IMR-90 (cell line): ENCODE results near the gene TAF1D. TPM values are rescaled to one million over a fixed set of nuclear protein-coding genes. Genes with fewer than 3 reads are reported as not detected.

Source experiments
- ATAC-seq: fragments of 200-7000 bp; cut with Tn5 transposase; 2 replicates; pipeline ENCODE4 v1.9.1; 2020; ENCODE audit warnings: low read depth, mild to moderate bottlenecking, moderate library complexity
- BruUV-seq: library from RNA; stranded (reverse); fragments of 400-500 nt; replicated peaks from 2 replicates; lab custom pipeline; 2021; lab: Mats Ljungman, UMichigan
- CTCF ChIA-PET: fragments of 300-600 bp; formaldehyde crosslinking; extraction: SDS; loops from one replicate; lab custom pipeline; 2021; ENCODE audit warnings: antibody characterized with exemption; lab: Yijun Ruan, JAX
- POLR2A ChIA-PET: fragments of 300-600 bp; sonication (Branson Sonifier 250); formaldehyde crosslinking; loops from one replicate; lab custom pipeline; 2022; ENCODE audit warnings: antibody characterized with exemption; ENCODE audit not compliant: unreplicated experiment; lab: Charles Lee
- DNase-seq: peaks from one replicate; pipeline ENCODE4 v3.0.0; 2013
- H2AFZ ChIP-seq: replicated peaks from 2 replicates; pipeline ENCODE3; 2013; ENCODE audit warnings: low read length, mild to moderate bottlenecking; ENCODE audit not compliant: poor library complexity
- H2AK5ac ChIP-seq: 2 replicates; pipeline ENCODE4 v1.6.1; 2013; ENCODE audit warnings: low read depth, low read length, inconsistent platforms
- H2AK9ac ChIP-seq: replicated peaks from 2 replicates; pipeline ENCODE3; 2013; ENCODE audit warnings: mild to moderate bottlenecking, low read depth, low read length, moderate library complexity; ENCODE audit not compliant: poor library complexity
- H2BK120ac ChIP-seq: 2 replicates; pipeline ENCODE4 v1.6.1; 2013; ENCODE audit warnings: low read depth, low read length, inconsistent platforms
- H2BK15ac ChIP-seq: 3 replicates; pipeline ENCODE4 v1.6.1; 2013; ENCODE audit warnings: low read depth, low read length, inconsistent platforms
- H2BK20ac ChIP-seq: 2 replicates; pipeline ENCODE4 v1.6.1; 2013; ENCODE audit warnings: low read depth, mild to moderate bottlenecking, inconsistent platforms, low read length, moderate library complexity
- H2BK5ac ChIP-seq: 2 replicates; pipeline ENCODE4 v1.6.1; 2013; ENCODE audit warnings: mild to moderate bottlenecking, low read depth, low read length, inconsistent platforms; ENCODE audit not compliant: poor library complexity, severe bottlenecking
- H3K14ac ChIP-seq: replicated peaks from 2 replicates; pipeline ENCODE4 v1.6.1; 2013; ENCODE audit warnings: low read depth, low read length, inconsistent platforms
- H3K18ac ChIP-seq: 2 replicates; pipeline ENCODE4 v1.6.1; 2013; ENCODE audit warnings: low read depth, low read length, control low read depth
- H3K23ac ChIP-seq: 2 replicates; pipeline ENCODE4 v1.6.1; 2013; ENCODE audit warnings: low read depth, low read length, inconsistent platforms
- H3K27ac ChIP-seq: 2 replicates; pipeline ENCODE4 v1.5.1; 2013; ENCODE audit warnings: mild to moderate bottlenecking, control low read depth, low read length; ENCODE audit not compliant: insufficient read depth
- H3K27me3 ChIP-seq: 2 replicates; pipeline ENCODE4 v1.6.1; 2013; ENCODE audit warnings: low read length; ENCODE audit not compliant: control insufficient read depth, insufficient read depth
- H3K36me3 ChIP-seq: 2 replicates; pipeline ENCODE4 v1.6.1; 2013; ENCODE audit warnings: low read length, mixed read lengths; ENCODE audit not compliant: control insufficient read depth, insufficient read depth
- H3K4ac ChIP-seq: 2 replicates; pipeline ENCODE4 v1.6.1; 2013; ENCODE audit warnings: low read depth, low read length, inconsistent platforms
- H3K4me1 ChIP-seq: 2 replicates; pipeline ENCODE4 v1.6.1; 2013; ENCODE audit warnings: low read length, mixed read lengths; ENCODE audit not compliant: control insufficient read depth, insufficient read depth
- H3K4me2 ChIP-seq: 2 replicates; pipeline ENCODE4 v1.6.1; 2013; ENCODE audit warnings: low read depth, mild to moderate bottlenecking, control low read depth, low read length, moderate library complexity
- H3K4me3 ChIP-seq: 2 replicates; pipeline ENCODE4 v1.5.1; 2013; ENCODE audit warnings: low read depth, mild to moderate bottlenecking, control low read depth, low read length, moderate library complexity; ENCODE audit not compliant: insufficient read depth
- H3K56ac ChIP-seq: 2 replicates; pipeline ENCODE4 v1.6.1; 2013; ENCODE audit warnings: low read length, inconsistent platforms; ENCODE audit not compliant: insufficient read depth; ENCODE audit errors: extremely low read depth
- H3K79me1 ChIP-seq, 2 experiments: 2 replicates each; pipeline ENCODE4 v1.6.1; 2013; ENCODE audit warnings: low read length in 2 of 2, inconsistent platforms in 1 of 2, low read depth in 1 of 2
- H3K9ac ChIP-seq: 2 replicates; pipeline ENCODE4 v1.6.1; 2013; ENCODE audit warnings: low read depth, low read length, control low read depth
- H3K9me1 ChIP-seq: 2 replicates; pipeline ENCODE4 v1.6.1; 2013; ENCODE audit warnings: low read length, inconsistent platforms; ENCODE audit not compliant: insufficient read depth
- H3K9me3 ChIP-seq: 2 replicates; pipeline ENCODE4 v1.6.1; 2013; ENCODE audit warnings: low read length; ENCODE audit not compliant: control insufficient read depth, insufficient read depth
- H4K20me1 ChIP-seq: 2 replicates; pipeline ENCODE4 v1.6.1; 2013; ENCODE audit warnings: low read length, inconsistent platforms; ENCODE audit not compliant: insufficient read depth
- H4K5ac ChIP-seq: 2 replicates; pipeline ENCODE4 v1.6.1; 2013; ENCODE audit warnings: mild to moderate bottlenecking, low read depth, low read length, control low read depth
- H4K8ac ChIP-seq, 2 experiments: 2 replicates each; pipeline ENCODE4 v1.6.1; 2013; ENCODE audit warnings: low read depth in 2 of 2, low read length in 2 of 2, control low read depth in 1 of 2, inconsistent platforms in 1 of 2
- H4K91ac ChIP-seq: 2 replicates; pipeline ENCODE4 v1.6.1; 2013; ENCODE audit warnings: low read depth, low read length, inconsistent platforms; ENCODE audit not compliant: insufficient read depth
- FOS ChIP-seq: fragments of 150-350 bp; IDR thresholded peaks from 2 replicates; pipeline ENCODE4 v1.6.1; 2016; ENCODE audit warnings: low read depth, low read length
- POLR2A ChIP-seq: IDR thresholded peaks from 2 replicates; pipeline ENCODE4 v1.6.1; 2012; ENCODE audit warnings: mild to moderate bottlenecking, low read depth, low read length
- WGBS, 2 experiments: methylation state at CpG; one replicate each; pipeline versions ENCODE4 v1.1.5 to v1.1.7; 2013; ENCODE audit warnings: missing lambda C conversion rate in 2 of 2; ENCODE audit not compliant: insufficient read length in 1 of 2; ENCODE audit errors: extremely low coverage in 2 of 2; 5-methylcytosine and 5-hydroxymethylcytosine counted together
- dilution Hi-C: fragments of 300-500 bp; cut with HindIII; formaldehyde crosslinking; loops from one replicate; pipeline ENCODE4 v1.14.3; 2018; ENCODE audit warnings: low sequenced_read_pairs; ENCODE audit not compliant: unreplicated experiment
- in situ Hi-C: fragments of 300-500 bp; cut with MboI; formaldehyde crosslinking; loops from 3 replicates; pipeline ENCODE4 v1.14.3; 2019; ENCODE audit warnings: low sequenced_read_pairs, inconsistent platforms, mixed read lengths
- intact Hi-C: fragments of 100-400 bp; cut with micrococcal nuclease; formaldehyde crosslinking; loops from 2 replicates; pipeline ENCODE4 v1.10.0; 2022
- polyA plus RNA-seq, 3 experiments: library from polyadenylated mRNA; depleted of rRNA; stranded (reverse); fragments of >200 nt; gene quantifications; 2 replicates each; pipeline ENCODE4 v1.2.3, GENCODE V29; 2012; ENCODE audit warnings: low replicate concordance in 1 of 3
- total RNA-seq: library from RNA; depleted of rRNA; stranded (reverse); fragments of >200 nt; gene quantifications from 2 replicates; pipeline ENCODE4 v1.2.3, GENCODE V29; 2012

Gene TAF1D
- total and polyA plus RNA-seq, 2 of the 4 experiments (the other 2 are of a cell fraction) = 56.8 to 133 TPM

- no peak overlapping the region for H2AFZ ChIP-seq
- H3K14ac ChIP-seq = no peak overlapping the region
- no peak overlapping the region for H2BK120ac ChIP-seq
- H3K18ac ChIP-seq = no peak overlapping the region
- no peak overlapping the region for H3K56ac ChIP-seq
- ATAC-seq (no peak), DNase-seq (no peak)
- no peaks in the 10 kb centered on the region for H4K20me1 ChIP-seq
- no peaks in the 10 kb centered on the region for H3K27me3 ChIP-seq
- ChIA-PET POLR2A (no interaction called here), CTCF (interaction anchor here (0.6 kb wide), 1 partner anchor 463 kb away, joined by 3 read pairs; no protein-coding TSS in a partner anchor)
- no peak overlapping the region for H2BK20ac ChIP-seq
- no peak overlapping the region for H4K8ac ChIP-seq
- no peak overlapping the region for H3K4me2 ChIP-seq
- in situ Hi-C loops (no loop called here), dilution Hi-C loops (no loop called here), intact Hi-C loops (no loop called here)
- H3K27ac ChIP-seq = no peak overlapping the region
- no TSS peak for BruUV-seq
- peaks cover 8 to 17% of the 10 kb centered on the region in 2 experiments; a peak in 3 of 4 replicates for H3K79me1 ChIP-seq
- H3K4ac ChIP-seq = no peak overlapping the region
- H2BK5ac ChIP-seq = no peak overlapping the region
- H2AK9ac ChIP-seq = no peak overlapping the region
- H4K5ac ChIP-seq = no peak overlapping the region
- peaks cover 26% of the 10 kb centered on the region for H3K36me3 ChIP-seq
- no peaks in the 10 kb centered on the region for H3K9me3 ChIP-seq
- no peak overlapping the region for H3K4me3 ChIP-seq
- no peak overlapping the region for H3K23ac ChIP-seq
- no peak for TF ChIP-seq FOS
- no peak for TF ChIP-seq POLR2A
- no peaks in the 10 kb centered on the region for H3K4me1 ChIP-seq
- H3K9me1 ChIP-seq = 0 out of 2 replicates have a peak, but pooled peaks cover 4% of the 10 kb centered on the region
- no peak overlapping the region for H4K91ac ChIP-seq
- H2AK5ac ChIP-seq = no peak overlapping the region
- H2BK15ac ChIP-seq = no peak overlapping the region
- WGBS, 2 experiments = no CpG with 5 or more reads among the region's 4 CpGs
- H3K9ac ChIP-seq = no peak overlapping the region
Observed at GRCh38 chr11:93719310-93719709, 22.0 kb downstream of the TAF1D start.
